PFSK-1 (cell line): ENCODE results near the gene FOXF1.

Experiments used
- FOXP2 ChIP-seq: optimal IDR thresholded peaks from 2 replicates; pipeline ENCODE3; 2011; ENCODE audit warnings: borderline replicate concordance, control low read depth, inconsistent platforms; ENCODE audit not compliant: insufficient read depth; ENCODE audit errors: extremely low read length, extremely low read depth
- POLR2AphosphoS5 ChIP-seq: IDR thresholded peaks from 2 replicates; pipeline ENCODE4 v1.6.1; 2012; ENCODE audit warnings: low read depth, mild to moderate bottlenecking, control low read depth, low read length, moderate library complexity
- TAF1 ChIP-seq: IDR thresholded peaks from 2 replicates; pipeline ENCODE4 v1.6.1; 2012; ENCODE audit warnings: low read length, control low read depth, borderline replicate concordance; ENCODE audit not compliant: insufficient read depth

DNA sequence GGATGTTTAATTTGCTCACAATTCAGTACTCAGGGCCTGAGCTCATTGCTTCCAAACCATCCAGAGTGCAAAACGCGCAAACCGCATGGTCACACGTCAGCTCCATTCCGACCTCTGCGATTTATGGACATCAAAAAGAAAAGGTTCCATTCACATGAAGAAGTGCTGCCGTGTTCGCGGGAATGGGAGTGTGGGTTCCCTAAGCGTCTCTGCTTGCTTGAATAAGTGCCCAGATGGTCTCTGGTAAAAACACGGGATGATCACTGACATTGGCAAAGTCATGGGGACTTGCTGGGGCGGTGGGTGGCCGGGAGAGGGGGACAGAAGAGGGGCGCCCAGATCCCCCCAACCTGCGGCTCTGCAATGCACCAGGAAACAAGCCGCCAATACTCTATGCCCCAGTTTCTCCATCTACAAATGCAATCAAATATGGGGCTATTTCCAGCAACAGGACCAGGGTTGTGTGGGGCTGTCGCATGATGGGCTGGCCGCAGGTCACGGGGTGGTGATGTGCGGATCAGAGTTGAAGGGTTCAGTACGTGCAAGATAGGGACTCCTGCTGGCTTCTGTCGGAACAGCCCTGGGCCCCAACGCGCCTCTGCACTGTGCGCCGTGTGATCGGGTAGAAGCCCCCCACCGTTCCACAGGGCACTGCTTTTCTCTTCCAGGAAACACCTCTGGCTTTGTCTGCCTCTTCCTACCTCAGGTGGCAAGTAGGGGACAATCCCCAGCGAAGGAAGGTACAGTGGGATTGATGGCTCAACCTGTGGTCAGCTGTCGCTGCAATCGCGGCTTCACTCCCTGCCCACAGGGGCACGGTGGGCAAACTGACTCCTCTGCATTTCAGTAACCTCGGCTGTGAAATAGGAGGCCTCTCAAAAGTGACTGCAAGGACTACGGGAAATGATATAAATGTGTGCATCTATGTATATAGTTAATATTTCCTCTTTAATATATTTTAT is 11.2 kb downstream of the FOXF1 start:
- no peak for TF ChIP-seq TAF1
- TF ChIP-seq FOXP2, result no peak
- no peak for TF ChIP-seq POLR2AphosphoS5
